Measurements from ENCODE around the gene WDR90.

DNA sequence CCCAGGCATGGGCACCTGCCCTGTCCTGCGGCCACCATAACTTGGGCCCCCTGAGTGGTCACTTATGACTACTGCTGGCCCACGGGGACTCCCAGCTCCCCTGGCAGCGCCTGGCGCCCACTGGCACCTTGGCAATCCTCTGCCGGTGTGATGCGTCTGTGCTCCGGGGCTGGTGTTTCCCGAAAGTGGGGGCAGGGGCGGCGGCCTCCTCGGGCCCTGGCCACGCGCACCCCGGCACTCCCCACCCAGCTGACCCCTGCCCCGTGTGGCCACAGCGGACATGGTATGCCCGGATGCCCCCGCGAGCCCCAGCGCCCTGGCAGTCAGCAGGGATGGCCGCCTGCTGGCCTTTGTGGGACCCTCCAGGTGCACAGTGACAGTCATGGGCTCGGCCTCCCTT is 8.3 kb downstream of the WDR90 start:
- TF ChIP-seq, protein P1, sequence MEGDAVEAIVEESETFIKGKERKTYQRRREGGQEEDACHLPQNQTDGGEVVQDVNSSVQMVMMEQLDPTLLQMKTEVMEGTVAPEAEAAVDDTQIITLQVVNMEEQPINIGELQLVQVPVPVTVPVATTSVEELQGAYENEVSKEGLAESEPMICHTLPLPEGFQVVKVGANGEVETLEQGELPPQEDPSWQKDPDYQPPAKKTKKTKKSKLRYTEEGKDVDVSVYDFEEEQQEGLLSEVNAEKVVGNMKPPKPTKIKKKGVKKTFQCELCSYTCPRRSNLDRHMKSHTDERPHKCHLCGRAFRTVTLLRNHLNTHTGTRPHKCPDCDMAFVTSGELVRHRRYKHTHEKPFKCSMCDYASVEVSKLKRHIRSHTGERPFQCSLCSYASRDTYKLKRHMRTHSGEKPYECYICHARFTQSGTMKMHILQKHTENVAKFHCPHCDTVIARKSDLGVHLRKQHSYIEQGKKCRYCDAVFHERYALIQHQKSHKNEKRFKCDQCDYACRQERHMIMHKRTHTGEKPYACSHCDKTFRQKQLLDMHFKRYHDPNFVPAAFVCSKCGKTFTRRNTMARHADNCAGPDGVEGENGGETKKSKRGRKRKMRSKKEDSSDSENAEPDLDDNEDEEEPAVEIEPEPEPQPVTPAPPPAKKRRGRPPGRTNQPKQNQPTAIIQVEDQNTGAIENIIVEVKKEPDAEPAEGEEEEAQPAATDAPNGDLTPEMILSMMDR (IDR thresholded peaks at IDR 0.05): no peak
- no peak for TF ChIP-seq POLR2A (IDR thresholded peaks at IDR 0.05)
